RWPE2 (cell line): ENCODE results near the gene PDE2A.

Experiments used
- ATAC-seq: fragments of 200-7000 bp; cut with Tn5 transposase; 3 replicates; pipeline ENCODE4 v1.9.1; 2021; ENCODE audit warnings: low read depth
- DNase-seq: peaks from one replicate; pipeline ENCODE4 v3.0.0-alpha.2; 2020; ENCODE audit warnings: low spot score
- H3K27ac ChIP-seq: fragments of 450-650 bp; 2 replicates; pipeline ENCODE4 v1.5.1; 2017; ENCODE audit warnings: mild to moderate bottlenecking; ENCODE audit not compliant: poor library complexity, severe bottlenecking
- H3K27me3 ChIP-seq: fragments of 250-450 bp; sonication (Bioruptor Pico); 2 replicates; pipeline ENCODE4 v1.5.1; 2021; ENCODE audit warnings: mild to moderate bottlenecking, moderate library complexity; ENCODE audit not compliant: insufficient read depth, poor library complexity, severe bottlenecking
- H3K36me3 ChIP-seq: fragments of 250-450 bp; sonication (Bioruptor Pico); 2 replicates; pipeline ENCODE4 v1.5.1; 2020; ENCODE audit warnings: low read depth, mild to moderate bottlenecking, moderate library complexity
- H3K4me1 ChIP-seq: fragments of 250-450 bp; sonication (Bioruptor Pico); 2 replicates; pipeline ENCODE4 v1.5.1; 2021; ENCODE audit warnings: mild to moderate bottlenecking, moderate library complexity; ENCODE audit not compliant: insufficient read depth, poor library complexity, severe bottlenecking
- H3K4me3 ChIP-seq: fragments of 250-450 bp; sonication (Bioruptor Pico); 2 replicates; pipeline ENCODE4 v1.5.1; 2021; ENCODE audit warnings: mild to moderate bottlenecking, moderate library complexity; ENCODE audit not compliant: severe bottlenecking
- H3K9me3 ChIP-seq: fragments of 250-450 bp; sonication (Bioruptor Pico); 2 replicates; pipeline ENCODE4 v1.5.1; 2021; ENCODE audit warnings: mild to moderate bottlenecking, moderate library complexity; ENCODE audit not compliant: severe bottlenecking
- TF ChIP-seq, protein P1 (sequence below): fragments of 450-650 bp; IDR thresholded peaks from one replicate; pipeline ENCODE4 v1.5.1; 2017; ENCODE audit warnings: mild to moderate bottlenecking, moderate library complexity; ENCODE audit not compliant: poor library complexity, severe bottlenecking

The PDE2A gene

DNA sequence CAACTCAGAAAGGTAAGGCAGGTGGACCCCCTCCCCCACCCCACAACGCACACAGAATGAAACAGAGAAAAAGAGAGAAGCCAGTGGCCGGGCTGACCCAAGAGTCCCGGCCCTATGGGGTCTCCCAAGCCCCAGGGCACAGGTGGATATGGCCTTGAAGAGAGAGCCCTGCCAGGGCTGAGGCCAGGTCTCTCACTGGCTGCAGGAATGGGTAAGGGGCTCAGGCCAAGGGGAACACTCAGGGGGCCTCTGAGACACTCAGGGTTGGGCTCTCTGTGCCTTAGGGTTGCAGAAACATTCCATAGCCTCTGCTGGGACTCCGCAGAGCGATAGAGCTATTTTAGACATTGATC, 98.0 kb downstream of the PDE2A start:
- no peaks in the 10 kb centered on the region for H3K9me3 ChIP-seq
- H3K4me1 ChIP-seq: peaks cover 9% of the 10 kb centered on the region
- H3K27ac ChIP-seq: no peak overlapping the region
- H3K4me3 ChIP-seq: no peak overlapping the region
- TF ChIP-seq, protein P1, sequence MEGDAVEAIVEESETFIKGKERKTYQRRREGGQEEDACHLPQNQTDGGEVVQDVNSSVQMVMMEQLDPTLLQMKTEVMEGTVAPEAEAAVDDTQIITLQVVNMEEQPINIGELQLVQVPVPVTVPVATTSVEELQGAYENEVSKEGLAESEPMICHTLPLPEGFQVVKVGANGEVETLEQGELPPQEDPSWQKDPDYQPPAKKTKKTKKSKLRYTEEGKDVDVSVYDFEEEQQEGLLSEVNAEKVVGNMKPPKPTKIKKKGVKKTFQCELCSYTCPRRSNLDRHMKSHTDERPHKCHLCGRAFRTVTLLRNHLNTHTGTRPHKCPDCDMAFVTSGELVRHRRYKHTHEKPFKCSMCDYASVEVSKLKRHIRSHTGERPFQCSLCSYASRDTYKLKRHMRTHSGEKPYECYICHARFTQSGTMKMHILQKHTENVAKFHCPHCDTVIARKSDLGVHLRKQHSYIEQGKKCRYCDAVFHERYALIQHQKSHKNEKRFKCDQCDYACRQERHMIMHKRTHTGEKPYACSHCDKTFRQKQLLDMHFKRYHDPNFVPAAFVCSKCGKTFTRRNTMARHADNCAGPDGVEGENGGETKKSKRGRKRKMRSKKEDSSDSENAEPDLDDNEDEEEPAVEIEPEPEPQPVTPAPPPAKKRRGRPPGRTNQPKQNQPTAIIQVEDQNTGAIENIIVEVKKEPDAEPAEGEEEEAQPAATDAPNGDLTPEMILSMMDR: no peak
- DNase-seq: peak; percentile 3
- no peaks in the 10 kb centered on the region for H3K27me3 ChIP-seq
- no peak for ATAC-seq
- H3K36me3 ChIP-seq: no peaks in the 10 kb centered on the region

DNA sequence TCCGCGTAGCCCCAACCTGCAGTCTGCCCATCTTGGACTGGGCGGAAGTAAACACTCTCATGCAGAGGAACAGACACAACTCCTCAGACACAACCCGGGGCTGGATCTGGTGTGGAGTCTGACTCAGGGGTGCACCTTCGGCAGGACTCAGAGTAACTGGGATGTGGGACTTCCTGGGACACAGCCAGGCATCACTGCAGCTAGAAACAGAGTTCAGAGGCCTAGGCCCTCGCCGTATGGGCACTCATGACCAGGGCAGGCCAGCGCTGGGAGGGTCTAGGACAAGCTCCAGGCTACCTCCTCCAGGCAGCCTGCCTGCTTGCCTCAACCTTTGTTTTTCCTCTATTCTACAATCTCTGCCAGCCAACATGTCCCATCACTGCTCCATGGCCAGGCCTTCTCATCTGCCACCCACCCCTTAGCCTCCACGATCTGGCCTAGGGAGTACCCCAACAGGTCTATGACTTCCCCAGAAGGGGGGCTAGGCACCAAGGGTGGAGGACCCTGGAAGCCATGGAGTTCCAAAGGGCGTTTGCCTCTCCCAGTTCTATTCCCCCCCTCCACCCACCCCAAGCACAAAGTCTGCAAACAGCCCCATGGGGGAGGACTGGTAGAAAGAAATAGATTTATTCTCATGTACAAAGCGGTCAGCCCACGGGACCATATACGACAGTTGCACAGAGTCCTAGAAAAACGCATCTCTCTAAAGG, 98.5 kb downstream of the PDE2A start:
- Histone ChIP-seq H3K27me3 (no peaks in the 10 kb centered on the region), H3K36me3 (no peaks in the 10 kb centered on the region), H3K9me3 (no peaks in the 10 kb centered on the region), H3K27ac (no peak overlapping the region), H3K4me3 (no peak overlapping the region), H3K4me1 (peaks cover 15% of the 10 kb centered on the region)
- TF ChIP-seq, protein P1: no peak
- DNase-seq: peak; percentile 35
- ATAC-seq: no peak

DNA sequence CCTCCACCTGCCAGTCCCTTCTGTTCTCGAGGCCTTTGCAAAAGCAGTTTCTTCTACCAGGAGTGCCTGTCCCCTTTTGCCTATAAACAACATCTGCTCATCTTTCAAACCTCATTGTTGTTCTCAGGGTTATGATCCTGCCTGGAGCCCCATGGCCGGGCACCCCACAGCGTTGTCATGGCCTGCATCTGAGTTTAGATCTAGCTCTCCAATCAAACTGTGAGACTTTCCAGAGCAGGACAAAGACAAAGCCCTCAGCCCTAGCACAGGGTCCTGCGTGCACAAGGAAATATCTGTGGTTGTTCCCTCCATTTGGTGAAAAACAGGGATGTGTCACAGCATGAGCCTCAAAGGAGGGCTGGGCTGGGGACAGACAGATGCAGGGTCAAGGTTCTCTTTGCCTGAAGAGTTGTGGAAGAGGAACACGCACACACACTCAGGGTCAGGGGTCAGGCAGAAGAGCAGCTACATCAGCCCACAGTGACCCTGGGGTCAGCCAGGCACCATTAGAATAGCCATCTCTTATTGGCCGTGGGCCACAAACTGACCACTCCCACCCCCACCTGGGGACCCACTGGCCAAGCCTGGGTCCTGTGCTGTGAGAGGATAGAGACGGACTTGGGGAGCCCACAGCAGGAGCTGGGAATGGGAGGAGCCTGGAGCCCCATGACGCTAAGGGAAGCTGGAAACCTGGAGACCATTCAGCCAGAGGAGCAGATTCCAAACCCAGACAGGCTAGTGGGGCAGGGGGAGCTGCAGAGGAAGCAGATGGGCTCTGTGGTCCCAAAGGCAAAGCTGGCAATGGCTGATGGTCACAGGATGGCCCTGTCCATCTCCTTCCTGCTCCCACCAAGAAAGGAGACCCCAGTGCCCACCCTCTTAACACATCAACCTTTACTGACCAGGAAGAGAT, 99.4 kb downstream of the PDE2A start:
- Histone ChIP-seq H3K4me3 (no peak overlapping the region), H3K27me3 (no peaks in the 10 kb centered on the region), H3K4me1 (peaks cover 23% of the 10 kb centered on the region), H3K36me3 (no peaks in the 10 kb centered on the region), H3K27ac (no peak overlapping the region), H3K9me3 (no peaks in the 10 kb centered on the region)
- TF ChIP-seq, protein P1: no peak
- ATAC-seq: no peak
- DNase-seq: peak; percentile 4

DNA sequence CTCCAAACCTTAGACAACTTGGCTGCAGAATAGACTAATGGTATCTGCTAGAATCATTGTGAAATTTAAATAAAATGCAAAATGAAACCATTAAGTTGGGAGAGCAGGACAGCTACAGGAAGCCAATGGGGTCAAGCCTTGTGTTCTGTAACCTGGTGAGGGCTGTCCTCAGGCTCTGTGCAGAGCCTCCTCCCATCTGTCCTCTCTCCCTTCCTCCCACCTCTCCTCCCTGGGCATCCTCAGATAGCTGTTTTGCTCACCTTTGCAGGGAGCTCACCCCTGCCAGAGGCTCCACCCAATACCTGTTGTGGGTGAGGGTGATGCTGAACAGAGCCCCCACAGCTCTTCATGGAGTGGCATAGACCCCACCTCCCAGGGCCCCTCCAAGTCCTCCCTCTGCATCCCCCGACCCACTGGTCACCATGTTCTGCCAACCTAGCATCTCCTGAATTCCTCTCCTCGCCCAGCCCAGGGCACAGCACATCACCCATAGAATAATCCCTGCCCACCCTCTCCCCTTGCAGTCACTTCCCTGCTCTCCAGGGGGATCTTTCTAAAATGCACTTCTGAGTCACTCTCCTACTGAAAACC, 100.3 kb downstream of the PDE2A start:
- H3K4me3 ChIP-seq: no peak overlapping the region
- ATAC-seq (no peak), DNase-seq (peak; percentile 35)
- H3K27ac ChIP-seq: no peak overlapping the region
- no peaks in the 10 kb centered on the region for H3K27me3 ChIP-seq
- no peaks in the 10 kb centered on the region for H3K36me3 ChIP-seq
- peaks cover 32% of the 10 kb centered on the region for H3K4me1 ChIP-seq
- TF ChIP-seq, protein P1: no peak
- no peaks in the 10 kb centered on the region for H3K9me3 ChIP-seq
